Femur (tissue), 1 donor: Measurements from ENCODE around the gene RHBDF2.
"Not testable (repeated sequence)": the region's sequence is repeated elsewhere in the genome, so short reads cannot be mapped to it uniquely, and the experiment has no call there.

ENCODE experiments used
- DNase-seq: peaks from one replicate; pipeline ENCODE4 v3.0.0-alpha.2; 2017

Gene RHBDF2

GRCh38 chr17:76523084-76524037 is 22.1 kb upstream of the RHBDF2 start:
- peak; percentile 80 for DNase-seq

- not testable (repeated sequence) for DNase-seq
Observed at GRCh38 chr17:76521683-76522082, 20.5 kb upstream of the RHBDF2 start.

GRCh38 chr17:76521262-76521661 is 20.0 kb upstream of the RHBDF2 start:
- DNase-seq: no peak

DNA sequence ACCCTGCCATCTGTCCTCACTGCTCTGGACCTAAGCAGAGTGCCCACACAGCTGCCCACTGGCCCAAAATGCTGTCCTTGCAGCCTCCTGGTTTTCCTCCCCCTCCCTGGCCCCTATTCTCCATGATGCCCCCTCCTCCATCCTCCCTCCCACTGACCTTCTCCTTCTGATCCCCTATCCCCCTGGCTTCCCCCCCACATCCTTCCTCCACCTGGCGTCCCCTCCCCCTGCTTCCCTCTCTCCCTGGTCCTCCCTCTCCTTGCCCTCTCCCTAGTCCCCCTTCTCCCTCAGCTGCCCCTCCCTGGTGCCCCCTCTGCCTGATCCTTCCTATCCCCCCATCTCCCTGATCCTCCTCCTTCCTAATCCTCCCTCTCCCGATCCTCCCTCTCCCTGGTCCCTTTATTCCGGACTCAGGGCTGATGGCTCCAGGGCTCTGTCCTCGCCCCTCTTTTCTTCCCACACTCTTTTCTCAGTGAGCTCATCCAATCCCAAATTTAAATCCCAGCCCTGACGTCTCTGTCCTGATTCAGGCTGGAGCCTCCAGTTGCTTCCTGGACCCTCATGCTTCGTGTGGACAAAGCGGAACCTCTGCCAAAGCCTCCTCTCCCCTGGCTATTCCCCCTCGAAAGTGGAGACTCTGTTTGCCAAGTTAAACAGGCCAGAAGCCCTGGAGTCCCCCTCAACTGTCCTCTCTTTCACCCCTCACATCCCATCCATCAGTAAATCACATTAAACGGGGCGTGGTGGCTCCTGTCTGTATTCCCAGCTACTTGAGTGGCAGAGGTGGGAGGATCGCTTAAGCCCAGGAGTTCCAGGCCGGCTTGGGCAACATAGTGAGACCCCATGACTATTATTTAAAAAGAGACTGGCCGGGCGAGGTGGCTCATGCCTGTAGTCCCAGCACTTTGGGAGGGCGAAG is 18.1 kb upstream of the RHBDF2 start:
- peak; percentile 77 for DNase-seq

DNA sequence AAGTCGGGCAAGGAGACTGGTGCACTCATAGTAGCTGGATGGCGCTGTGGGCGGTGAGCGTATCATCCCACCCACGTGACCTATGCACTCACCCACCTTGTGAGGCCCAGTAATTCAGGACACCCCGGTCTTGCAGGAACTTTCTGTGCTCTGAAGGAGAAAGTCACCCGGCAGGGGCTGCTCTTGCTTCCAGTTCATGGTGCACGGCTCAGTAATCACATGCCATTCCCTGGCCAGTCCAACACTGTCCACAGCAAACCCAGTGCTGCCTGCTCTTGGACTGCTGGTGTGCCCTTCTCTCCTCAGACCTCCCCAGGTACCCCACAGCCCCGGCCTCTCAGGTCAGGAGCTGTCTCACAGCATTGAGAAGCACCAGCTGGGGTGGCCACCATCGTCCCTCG is 16.4 kb upstream of the RHBDF2 start:
- DNase-seq: no peak

- peak; percentile 73 for DNase-seq
Observed at GRCh38 chr17:76515274-76515949, 14.2 kb upstream of the RHBDF2 start.

- not testable (repeated sequence) for DNase-seq
Observed at GRCh38 chr17:76514355-76514754, 13.1 kb upstream of the RHBDF2 start.

DNA sequence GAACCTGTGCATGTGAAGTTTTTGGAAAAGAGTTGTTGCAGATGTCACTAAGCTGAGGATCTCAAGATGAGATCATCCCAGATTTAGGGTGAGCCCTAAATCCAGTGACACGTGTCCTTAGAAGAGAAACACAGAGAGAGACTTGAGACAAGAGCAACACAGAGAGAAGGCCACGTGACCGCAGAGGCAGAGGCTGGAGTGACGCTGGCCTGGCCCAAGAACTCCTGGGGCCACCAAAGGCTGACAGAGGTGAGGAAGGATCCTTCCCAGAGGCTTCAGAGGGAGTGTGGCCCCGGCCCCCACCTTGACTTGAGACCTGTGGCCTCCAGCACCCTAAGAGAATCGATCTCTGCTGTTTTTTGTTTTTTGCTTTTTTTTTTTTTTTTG is 12.1 kb upstream of the RHBDF2 start:
- DNase-seq: no peak

- DNase-seq: no peak
Observed at GRCh38 chr17:76512366-76513305, 11.4 kb upstream of the RHBDF2 start.

DNA sequence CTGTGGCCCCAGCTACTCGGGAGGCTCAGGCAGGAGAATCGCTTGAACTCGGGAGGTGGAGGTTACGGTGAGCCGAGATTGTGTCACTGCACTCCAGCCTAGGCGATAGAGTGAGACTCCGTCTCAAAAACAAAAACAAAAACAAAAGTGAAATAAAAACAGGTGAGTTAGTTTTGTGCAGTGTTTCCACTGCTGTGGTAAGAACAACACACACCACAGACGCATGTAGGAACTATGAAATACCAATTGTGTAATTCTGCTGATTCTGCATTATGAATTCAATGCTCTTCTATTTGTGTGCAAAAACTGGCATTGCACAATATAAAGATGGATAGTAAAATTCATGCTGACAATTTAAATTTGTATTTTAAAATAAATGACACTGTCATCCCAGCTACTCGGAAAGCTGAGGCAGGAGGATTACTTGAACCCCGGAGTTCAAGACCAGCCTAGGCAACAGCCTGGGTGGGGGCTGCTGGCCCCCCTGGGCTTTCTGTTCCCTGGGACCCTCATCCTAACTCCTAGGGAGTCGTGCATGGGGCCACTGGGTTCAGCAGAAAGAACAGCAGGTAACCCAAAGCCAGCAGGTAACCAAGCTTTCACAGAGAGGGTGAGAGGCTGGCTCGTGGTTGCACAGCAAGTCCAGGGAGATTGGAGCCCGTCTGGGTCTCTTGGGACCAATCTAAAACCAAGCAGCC is 10.6 kb upstream of the RHBDF2 start:
- no peak for DNase-seq

- DNase-seq: peak; percentile 31
Observed at GRCh38 chr17:76510831-76511244, 9.6 kb upstream of the RHBDF2 start.

DNA sequence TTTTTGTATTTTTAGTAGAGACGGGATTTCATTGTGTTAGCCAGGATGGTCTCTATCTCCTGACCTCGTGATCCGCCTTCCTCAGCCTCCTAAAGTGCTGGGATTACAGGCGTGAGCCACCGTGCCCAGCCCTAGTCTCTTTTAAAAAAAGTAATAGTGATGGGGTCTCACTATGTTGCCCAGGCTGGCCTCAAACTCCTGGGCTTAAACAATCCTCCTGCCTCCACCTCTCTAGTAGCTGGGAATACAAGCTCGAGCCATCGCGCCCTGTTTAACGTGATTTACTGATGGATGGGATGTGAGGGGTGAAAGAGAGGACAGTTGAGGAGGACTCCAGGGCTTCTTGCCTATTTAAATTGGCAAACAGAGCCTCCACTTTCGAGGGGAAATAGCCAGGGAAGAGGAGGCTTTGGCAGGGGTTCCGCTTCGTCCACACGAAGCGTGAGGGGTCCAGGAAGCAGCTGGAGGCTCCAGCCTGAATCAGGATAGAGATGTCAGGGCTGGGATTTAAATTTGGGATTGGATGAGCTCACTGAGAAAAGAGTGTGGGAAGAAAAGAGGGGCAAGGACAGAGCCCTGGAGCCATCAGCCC is 7.3 kb upstream of the RHBDF2 start:
- DNase-seq: peak; percentile 54

DNA sequence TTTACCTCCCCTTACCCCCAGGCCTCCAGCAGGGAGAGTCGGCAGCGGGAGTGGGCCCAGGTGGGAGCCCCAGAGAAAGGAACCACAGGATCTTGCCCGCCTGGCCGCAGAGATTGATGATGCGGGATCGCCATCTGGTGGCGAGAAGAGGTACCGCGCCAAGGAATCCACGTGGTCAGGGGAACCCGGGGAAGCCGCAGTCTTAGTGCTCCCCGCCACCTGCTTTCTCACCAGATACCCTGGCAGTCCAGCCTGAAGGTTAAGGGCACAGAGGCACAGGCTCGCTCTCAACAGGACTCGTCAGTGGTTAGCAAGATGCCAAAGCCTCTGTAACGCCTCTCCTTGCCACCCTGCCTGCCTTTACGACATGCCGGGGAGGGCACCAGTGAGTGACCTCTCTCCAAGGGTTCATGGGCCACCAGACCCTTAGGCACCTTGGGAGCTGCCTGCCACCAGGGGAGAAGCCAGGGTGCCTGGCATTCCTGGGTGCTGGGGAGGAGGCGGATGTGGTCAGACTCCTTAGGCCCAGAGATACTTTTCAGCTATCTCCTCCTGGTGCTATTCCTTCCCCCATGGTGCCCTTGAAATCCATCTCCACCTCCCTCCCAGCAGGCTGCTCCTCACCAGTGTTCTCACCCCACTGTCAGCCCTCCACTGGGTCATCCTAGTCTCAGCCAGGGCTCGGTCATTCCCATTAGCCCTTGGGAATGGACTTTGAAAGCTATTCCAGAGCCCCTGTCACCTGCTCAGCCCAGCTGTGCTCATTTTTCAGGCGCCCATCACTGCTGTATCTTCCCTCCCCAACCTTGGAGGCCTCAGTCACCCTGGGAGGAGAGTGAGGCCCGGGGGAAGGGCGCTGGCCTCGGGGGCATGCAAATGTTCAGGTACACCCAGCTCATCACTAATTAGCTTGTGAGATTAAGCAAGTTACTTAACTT is 5.5 kb upstream of the RHBDF2 start:
- DNase-seq: peak; percentile 90

GRCh38 chr17:76504117-76504516 is 2.9 kb upstream of the RHBDF2 start:
- no peak for DNase-seq

DNA sequence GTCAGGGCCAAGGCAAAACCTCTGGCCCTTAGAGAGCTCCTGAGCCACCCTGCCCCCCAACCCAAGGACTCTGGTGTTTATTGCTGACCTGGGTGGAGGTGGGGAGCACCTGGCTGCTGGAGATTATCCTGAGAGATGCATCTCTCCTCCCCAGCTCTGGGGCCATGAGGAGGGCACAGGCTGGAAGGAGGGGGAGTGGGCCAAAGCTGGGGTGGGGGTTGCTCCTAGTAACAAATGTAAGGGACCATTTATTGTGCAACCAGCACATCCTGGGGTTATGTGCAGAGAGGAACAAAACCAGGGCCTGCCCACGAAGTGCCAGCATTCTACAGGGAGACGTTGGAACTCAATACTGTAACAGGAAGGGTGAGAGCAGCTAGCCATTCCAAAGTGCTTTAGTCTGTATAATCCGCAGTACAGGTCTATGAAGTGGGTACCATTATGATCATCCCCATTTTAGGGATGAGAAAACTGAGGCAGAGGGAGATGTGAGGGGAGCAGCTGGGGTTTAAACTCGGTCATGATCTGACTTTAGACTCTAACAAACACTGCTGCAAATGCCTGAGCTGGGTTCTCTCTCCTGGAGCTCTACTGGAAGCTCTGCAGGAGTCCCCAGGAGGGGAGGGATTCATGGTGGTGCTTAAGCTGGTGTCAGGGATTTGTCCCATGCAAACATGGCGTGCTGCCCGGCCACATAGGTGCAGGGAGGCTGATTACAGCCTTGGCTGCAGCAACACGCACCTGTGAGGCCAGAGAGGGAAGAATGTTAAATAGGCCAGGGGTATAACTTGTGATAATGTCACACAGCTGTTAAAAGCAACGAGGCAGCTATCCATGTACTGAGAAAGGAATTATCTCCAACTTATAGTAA is 1.4 kb upstream of the RHBDF2 start:
- DNase-seq: no peak

DNA sequence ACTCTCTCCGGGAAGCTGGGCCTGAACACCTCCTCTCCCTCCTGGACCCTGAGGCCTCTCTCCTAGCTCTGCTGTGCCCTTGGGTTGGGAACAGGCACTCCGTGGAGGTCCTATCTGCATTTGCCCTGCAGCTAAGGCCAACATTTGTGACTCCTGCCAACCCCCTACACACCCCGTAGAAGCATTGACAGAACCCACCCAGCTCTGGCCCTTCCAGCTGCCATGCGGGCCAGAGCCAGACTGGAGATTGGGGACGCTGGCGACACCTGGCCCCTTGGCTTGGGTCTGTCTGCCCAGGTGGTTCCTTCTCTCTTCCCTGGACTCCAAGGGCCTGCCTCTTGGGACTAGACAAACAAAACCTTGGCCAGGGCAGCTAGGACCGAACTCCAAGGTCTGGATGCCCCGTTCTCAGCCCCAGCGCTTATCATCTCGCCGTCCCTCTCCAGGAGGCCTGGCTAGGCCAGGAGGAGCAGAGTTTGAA is 644 bp upstream of the RHBDF2 start:
- DNase-seq: no peak

GRCh38 chr17:76500747-76501017 is 541 bp downstream of the RHBDF2 start:
- DNase-seq: no peak

DNA sequence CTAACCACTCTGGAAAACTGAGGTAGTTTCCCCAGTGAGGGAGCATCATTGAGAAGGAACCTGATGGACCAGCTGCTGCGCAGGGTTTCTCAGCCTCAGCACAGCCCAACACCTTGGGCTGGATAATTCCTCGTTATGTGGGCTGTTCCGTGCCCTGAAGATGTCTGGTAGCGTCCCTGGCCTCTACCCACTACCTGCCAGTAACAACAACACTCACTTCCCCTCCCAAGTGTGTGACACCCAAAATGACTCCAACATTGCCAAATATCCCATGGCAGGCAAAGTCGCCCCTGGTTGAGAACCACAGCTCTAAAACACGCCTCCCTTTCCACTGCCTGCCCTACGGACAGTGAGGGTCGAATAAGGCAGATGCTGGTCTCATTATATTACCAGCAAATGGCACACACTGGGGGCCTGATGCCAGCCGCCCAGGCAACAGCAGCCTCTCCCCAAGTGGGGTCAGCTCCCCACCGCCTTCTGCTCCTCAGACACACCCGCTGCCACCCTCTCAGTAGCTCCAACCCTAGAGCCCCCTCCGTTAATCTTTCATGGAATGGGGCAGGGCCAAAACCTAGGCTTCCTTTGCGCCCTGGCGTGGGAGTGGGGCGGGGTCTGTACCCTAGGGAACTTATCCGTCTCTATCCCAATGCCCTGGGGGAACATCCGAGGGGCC is 1.0 kb downstream of the RHBDF2 start:
- DNase-seq: no peak
